ENCODE results near the gene PAX6. TPM values are rescaled to one million over a fixed set of nuclear protein-coding genes. Genes with fewer than 3 reads are reported as not detected.

Gene PAX6
- total and polyA plus RNA-seq, 8 donors, result 0.03 to 57.9 (median 1.2) TPM; not detected in 1

DNA sequence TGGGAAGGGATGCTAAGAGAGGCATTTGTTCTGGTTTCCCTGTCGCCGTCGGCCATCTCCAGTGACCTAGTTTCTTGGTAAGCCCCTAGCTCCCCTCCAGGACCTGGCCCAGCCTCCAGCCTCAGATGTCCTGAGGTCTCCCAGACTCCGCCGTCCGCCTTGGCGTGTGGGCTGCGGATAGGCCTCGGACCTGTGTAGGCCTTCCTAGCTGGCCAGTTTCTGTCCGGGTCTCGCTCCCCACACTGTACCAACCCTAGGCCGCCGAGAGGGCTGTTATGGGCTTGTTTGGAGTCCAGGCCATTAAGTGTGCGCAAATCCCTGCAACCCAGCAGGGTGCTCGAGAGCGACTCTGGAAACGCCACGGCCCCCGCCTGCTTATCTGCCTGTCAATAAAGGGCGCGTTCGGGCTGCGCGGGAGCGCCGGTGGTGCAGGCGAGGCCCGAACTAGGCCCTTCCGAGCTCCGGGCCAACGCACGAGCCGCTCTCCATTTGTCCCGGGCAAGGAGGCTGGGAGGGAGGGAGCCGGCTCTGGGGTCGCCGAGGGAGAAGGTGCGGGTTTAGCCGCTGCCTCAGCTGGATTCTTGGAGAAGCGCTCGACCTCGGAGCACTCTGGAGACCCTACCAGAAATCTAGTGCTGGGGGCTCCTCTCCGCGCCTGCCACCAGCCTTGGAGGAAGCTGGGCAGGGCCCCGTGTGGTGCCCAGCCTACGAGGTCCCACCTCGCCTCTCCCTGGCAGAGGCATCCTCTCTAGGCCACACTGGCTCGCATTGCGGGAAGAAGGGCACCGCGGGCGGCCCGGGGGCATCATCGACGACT, 8.7 kb upstream of the PAX6 start:
- 10 to 19% (median 13%) methylated on average over 37 to 55 of the region's 55 CpGs for whole genome bisulfite sequencing, 5 donors
- Histone ChIP-seq H3K4me1 (peaks cover 33 to 54% (median 48%) of the 10 kb centered on the region in 4 donors), H3K27me3 (peaks cover 65 to 100% (median 100%) of the 10 kb centered on the region in 3 donors), H3K36me3 (no peaks in the 10 kb centered on the region), H3K27ac (no peak overlapping the region), H3K9me3 (peaks cover 0 to 13% (median 2%) of the 10 kb centered on the region in 4 donors), H3K4me3 (no peak overlapping the region)
- intact Hi-C loops (cut with DNase I; ENCODE audit: low total_unique reads), result no loop called here
- DNase-seq, result peak in 1 of 2 donors; percentile 44
- TF ChIP-seq POLR2AphosphoS5 (IDR thresholded peaks at IDR 0.05), result no peak

GRCh38 chr11:31818874-31819331, 7.8 kb upstream of the PAX6 start:
- 6 to 16% (median 8%) methylated on average over 16 to 26 of the region's 26 CpGs for WGBS, 5 donors
- H3K36me3 ChIP-seq, result no peaks in the 10 kb centered on the region
- peak in 1 of 2 donors; percentile 23 for DNase-seq
- H3K4me3 ChIP-seq, result peak overlapping the region in 1 of 4 donors; percentile 15
- peaks cover 42 to 63% (median 56%) of the 10 kb centered on the region in 4 donors for H3K4me1 ChIP-seq
- H3K27ac ChIP-seq, result no peak overlapping the region
- peaks cover 0 to 13% (median 2%) of the 10 kb centered on the region in 4 donors for H3K9me3 ChIP-seq
- intact Hi-C loops (cut with DNase I; ENCODE audit: low total_unique reads), result no loop called here
- TF ChIP-seq, protein P1, sequence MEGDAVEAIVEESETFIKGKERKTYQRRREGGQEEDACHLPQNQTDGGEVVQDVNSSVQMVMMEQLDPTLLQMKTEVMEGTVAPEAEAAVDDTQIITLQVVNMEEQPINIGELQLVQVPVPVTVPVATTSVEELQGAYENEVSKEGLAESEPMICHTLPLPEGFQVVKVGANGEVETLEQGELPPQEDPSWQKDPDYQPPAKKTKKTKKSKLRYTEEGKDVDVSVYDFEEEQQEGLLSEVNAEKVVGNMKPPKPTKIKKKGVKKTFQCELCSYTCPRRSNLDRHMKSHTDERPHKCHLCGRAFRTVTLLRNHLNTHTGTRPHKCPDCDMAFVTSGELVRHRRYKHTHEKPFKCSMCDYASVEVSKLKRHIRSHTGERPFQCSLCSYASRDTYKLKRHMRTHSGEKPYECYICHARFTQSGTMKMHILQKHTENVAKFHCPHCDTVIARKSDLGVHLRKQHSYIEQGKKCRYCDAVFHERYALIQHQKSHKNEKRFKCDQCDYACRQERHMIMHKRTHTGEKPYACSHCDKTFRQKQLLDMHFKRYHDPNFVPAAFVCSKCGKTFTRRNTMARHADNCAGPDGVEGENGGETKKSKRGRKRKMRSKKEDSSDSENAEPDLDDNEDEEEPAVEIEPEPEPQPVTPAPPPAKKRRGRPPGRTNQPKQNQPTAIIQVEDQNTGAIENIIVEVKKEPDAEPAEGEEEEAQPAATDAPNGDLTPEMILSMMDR (IDR thresholded peaks at IDR 0.05), result no peak
- TF ChIP-seq POLR2A (IDR thresholded peaks at IDR 0.05) (no peak), EP300 (IDR thresholded peaks at IDR 0.05) (no peak), POLR2AphosphoS5 (IDR thresholded peaks at IDR 0.05) (no peak)
- peaks cover 62 to 100% (median 100%) of the 10 kb centered on the region in 3 donors for H3K27me3 ChIP-seq

DNA sequence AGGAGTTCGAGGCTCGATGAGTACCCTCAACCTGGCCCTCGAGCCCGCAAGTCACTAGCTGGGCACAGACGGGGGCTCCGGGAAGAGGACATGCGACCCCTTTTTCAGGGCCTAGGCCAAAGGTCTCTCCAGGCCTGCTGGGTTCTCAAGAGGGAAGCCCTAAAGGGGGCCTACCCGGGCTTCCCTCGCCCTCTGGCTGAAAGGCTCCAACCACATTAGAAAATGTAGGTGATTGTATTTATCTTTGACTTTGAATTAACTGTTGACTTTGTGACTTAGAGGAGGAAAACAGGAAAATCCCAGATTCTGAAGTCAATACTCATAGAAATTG, 7.3 kb upstream of the PAX6 start:
- 4 to 11% (median 9%) methylated on average over 3 to 9 of the region's 9 CpGs for WGBS, 5 donors
- DNase-seq, result no peak
- H3K36me3 ChIP-seq, result no peaks in the 10 kb centered on the region
- intact Hi-C loops (cut with DNase I; ENCODE audit: low total_unique reads), result no loop called here
- no peak overlapping the region for H3K27ac ChIP-seq
- TF ChIP-seq, protein P1 (IDR thresholded peaks at IDR 0.05), result no peak
- TF ChIP-seq POLR2AphosphoS5 (IDR thresholded peaks at IDR 0.05) (no peak), POLR2A (IDR thresholded peaks at IDR 0.05) (no peak), EP300 (IDR thresholded peaks at IDR 0.05) (no peak)
- H3K27me3 ChIP-seq, result peaks cover 62 to 100% (median 100%) of the 10 kb centered on the region in 3 donors
- peaks cover 47 to 69% (median 61%) of the 10 kb centered on the region in 4 donors for H3K4me1 ChIP-seq
- H3K4me3 ChIP-seq, result peak overlapping the region in 2 of 4 donors; percentile 15 to 38
- H3K9me3 ChIP-seq, result peaks cover 0 to 13% (median 2%) of the 10 kb centered on the region in 4 donors

GRCh38 chr11:31817621-31818424, 6.7 kb upstream of the PAX6 start:
- no peak for TF ChIP-seq POLR2AphosphoS5 (IDR thresholded peaks at IDR 0.05)
- TF ChIP-seq, protein P1 (IDR thresholded peaks at IDR 0.05), result no peak
- no peak for TF ChIP-seq POLR2A (IDR thresholded peaks at IDR 0.05)
- TF ChIP-seq EP300 (IDR thresholded peaks at IDR 0.05), result no peak
- no peaks in the 10 kb centered on the region for H3K36me3 ChIP-seq
- H3K27ac ChIP-seq, result no peak overlapping the region
- H3K4me3 ChIP-seq, result peak overlapping the region; percentile 17 to 42 (median 37)
- DNase-seq, result peak in 1 of 2 donors; percentile 71
- intact Hi-C loops (cut with DNase I; ENCODE audit: low total_unique reads), result no loop called here
- H3K9me3 ChIP-seq, result peaks cover 0 to 13% (median 2%) of the 10 kb centered on the region in 4 donors
- 5 to 13% (median 7%) methylated on average over 13 to 58 of the region's 58 CpGs for WGBS, 5 donors
- peaks cover 52 to 74% (median 67%) of the 10 kb centered on the region in 4 donors for H3K4me1 ChIP-seq
- H3K27me3 ChIP-seq, result peaks cover 60 to 100% (median 100%) of the 10 kb centered on the region in 3 donors

All from stomach (tissue), 9 donors.